Brain microvascular endothelial cell (primary cell): Measurements from ENCODE around the gene GRK1.

ENCODE experiments used
- DNase-seq: peaks from one replicate; pipeline ENCODE4 v3.0.0-alpha.2; 2020
- H3K27ac ChIP-seq: fragments of 250-450 bp; sonication (Bioruptor Pico); 2 replicates; pipeline ENCODE4 v1.5.1; 2020; ENCODE audit warnings: mild to moderate bottlenecking, moderate library complexity
- H3K27me3 ChIP-seq: fragments of 250-450 bp; sonication (Bioruptor Pico); replicated peaks from 2 replicates; pipeline ENCODE4 v1.5.1; 2020; ENCODE audit warnings: mild to moderate bottlenecking
- H3K36me3 ChIP-seq: fragments of 250-450 bp; sonication (Bioruptor Pico); replicated peaks from 2 replicates; pipeline ENCODE4 v1.5.1; 2020; ENCODE audit warnings: mild to moderate bottlenecking
- H3K4me3 ChIP-seq: 2 replicates; pipeline ENCODE4 v1.5.1; 2011; ENCODE audit warnings: low read depth, mild to moderate bottlenecking, control low read depth, low read length, moderate library complexity
- CTCF ChIP-seq: IDR thresholded peaks from 2 replicates; pipeline ENCODE4 v1.5.1; 2011; ENCODE audit warnings: low read depth, mild to moderate bottlenecking, moderate library complexity, low read length, control low read depth, inconsistent platforms; ENCODE audit errors: missing control alignments
- in situ Hi-C: cut with HindIII; loops from 2 replicates; pipeline ENCODE4 v1.10.0; 2017; ENCODE audit warnings: low sequenced_read_pairs, low pct_ligation_motif_present

GRK1 gene

GRCh38 chr13:113747291-113747833, 80.3 kb downstream of the GRK1 start:
- TF ChIP-seq CTCF, result no peak
- Histone ChIP-seq H3K36me3 (no peaks in the 10 kb centered on the region), H3K4me3 (no peak overlapping the region), H3K27me3 (no peaks in the 10 kb centered on the region), H3K27ac (no peak overlapping the region)
- no peak for DNase-seq
- in situ Hi-C loops, result no loop called here

GRCh38 chr13:113748101-113748861, 81.3 kb downstream of the GRK1 start:
- no peak overlapping the region for H3K4me3 ChIP-seq
- in situ Hi-C loops, result no loop called here
- no peak for TF ChIP-seq CTCF
- H3K27ac ChIP-seq, result no peak overlapping the region
- DNase-seq, result no peak
- H3K27me3 ChIP-seq, result no peaks in the 10 kb centered on the region
- no peaks in the 10 kb centered on the region for H3K36me3 ChIP-seq

- H3K4me3 ChIP-seq, result no peak overlapping the region
- DNase-seq, result no peak
- in situ Hi-C loops, result no loop called here
- H3K27ac ChIP-seq, result no peak overlapping the region
- no peaks in the 10 kb centered on the region for H3K36me3 ChIP-seq
- no peak for TF ChIP-seq CTCF
- no peaks in the 10 kb centered on the region for H3K27me3 ChIP-seq
Measured at GRCh38 chr13:113748862-113749451, 81.9 kb downstream of the GRK1 start.

GRCh38 chr13:113749507-113749906, 82.5 kb downstream of the GRK1 start:
- no peak for TF ChIP-seq CTCF
- DNase-seq, result no peak
- no peak overlapping the region for H3K4me3 ChIP-seq
- no peak overlapping the region for H3K27ac ChIP-seq
- H3K27me3 ChIP-seq, result no peaks in the 10 kb centered on the region
- no peaks in the 10 kb centered on the region for H3K36me3 ChIP-seq
- in situ Hi-C loops, result no loop called here

GRCh38 chr13:113749967-113750366, 82.9 kb downstream of the GRK1 start:
- DNase-seq, result no peak
- no peak overlapping the region for H3K4me3 ChIP-seq
- H3K27ac ChIP-seq, result no peak overlapping the region
- H3K27me3 ChIP-seq, result no peaks in the 10 kb centered on the region
- H3K36me3 ChIP-seq, result no peaks in the 10 kb centered on the region
- in situ Hi-C loops, result no loop called here
- no peak for TF ChIP-seq CTCF
